Measurements from ENCODE around the gene FOXA2. TPM values are rescaled to one million over a fixed set of nuclear protein-coding genes. Genes with fewer than 3 reads are reported as not detected.

FOXA2 gene
- total and polyA plus RNA-seq, 2 of the 13 experiments (the other 11 are each of a cell fraction or from before 2014, with no cell fraction given): 8.8 to 12.2 TPM

DNA sequence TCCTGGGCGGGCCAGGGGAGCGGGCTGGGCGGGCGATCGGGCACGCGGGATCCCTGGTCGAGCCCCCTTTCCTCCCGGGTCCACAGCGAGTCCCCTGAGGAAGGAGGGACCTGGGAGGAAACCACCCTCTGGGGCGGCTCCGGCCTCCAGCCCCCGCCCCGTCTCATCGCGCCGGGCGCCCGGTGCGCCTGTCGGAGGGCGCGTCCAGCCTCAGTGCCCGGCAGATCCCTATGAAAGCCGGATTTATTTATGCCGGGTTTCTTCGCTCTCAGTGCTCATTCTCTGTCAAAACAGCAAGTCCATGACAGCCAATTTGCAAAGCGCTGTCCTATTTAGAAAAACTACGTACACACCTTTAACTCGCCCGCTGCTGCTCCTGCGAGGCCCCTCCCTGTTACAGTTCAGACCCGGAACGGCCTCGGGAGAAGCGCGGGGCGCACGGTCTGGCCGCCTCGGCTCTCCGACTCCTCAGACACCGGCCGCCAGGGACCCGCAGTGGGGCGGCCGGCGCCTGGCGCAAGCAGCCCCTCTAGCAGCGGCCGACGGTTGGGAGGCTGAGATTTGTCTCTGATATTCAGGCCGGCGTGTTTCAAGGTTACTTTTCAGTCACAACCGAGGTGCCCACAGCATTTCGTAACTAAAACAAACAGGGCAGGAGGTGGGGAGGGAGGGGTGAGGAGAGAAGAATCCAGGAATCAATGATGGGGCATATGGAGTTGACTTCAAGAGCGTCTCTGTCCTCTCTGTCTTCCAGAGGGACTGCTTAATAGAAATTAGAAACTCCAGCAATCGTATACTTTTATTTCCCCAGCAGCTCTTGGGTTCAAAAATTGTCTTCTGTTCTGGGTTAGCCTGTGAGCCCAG, 782 bp upstream of the FOXA2 start (continued):
- TF ChIP-seq RCOR2 (CRISPR knock-in tag; IDR thresholded peaks at IDR 0.05) (peak; percentile 39; the same call in 1 of the 2 replicates), NR2F2 (IDR thresholded peaks at IDR 0.05; ENCODE audit: borderline replicate concordance, low read depth) (peak; percentile 38; the same call in 1 of the 2 replicates), CAMTA2 (CRISPR knock-in tag; IDR thresholded peaks at IDR 0.05; ENCODE audit: borderline replicate concordance) (no peak), HNF4A (CRISPR knock-in tag; IDR thresholded peaks at IDR 0.05) (peak; percentile 73; the same call in 1 of the 2 replicates), ESRRA (CRISPR knock-in tag; IDR thresholded peaks at IDR 0.05; ENCODE audit: low read depth) (peak; percentile 74; the same call in 1 of the 2 replicates), MATR3 (CRISPR knock-in tag; IDR thresholded peaks at IDR 0.05) (no peak), RAD51 (IDR thresholded peaks at IDR 0.05; ENCODE audit: borderline replicate concordance) (no peak), MAZ (IDR thresholded peaks at IDR 0.05; ENCODE audit: borderline replicate concordance, low read depth, low read length) (peak; percentile 94; the same call in 1 of the 2 replicates), MAZ (CRISPR knock-in tag; IDR thresholded peaks at IDR 0.05; ENCODE audit: low read depth) (peak; percentile 74; the same call in 1 of the 2 replicates), ZNF660 (CRISPR knock-in tag; IDR thresholded peaks at IDR 0.05; ENCODE audit: borderline replicate concordance, low read depth) (no peak), PITX1 (CRISPR knock-in tag; IDR thresholded peaks at IDR 0.05) (peak; percentile 85; the same call in 1 of the 2 replicates), ZNF326 (CRISPR knock-in tag; IDR thresholded peaks at IDR 0.05; ENCODE audit: borderline replicate concordance) (no peak), JUNB (CRISPR knock-in tag; IDR thresholded peaks at IDR 0.05; ENCODE audit: borderline replicate concordance) (peak; percentile 46; the same call in 1 of the 2 replicates)
- TF ChIP-seq, protein P1, sequence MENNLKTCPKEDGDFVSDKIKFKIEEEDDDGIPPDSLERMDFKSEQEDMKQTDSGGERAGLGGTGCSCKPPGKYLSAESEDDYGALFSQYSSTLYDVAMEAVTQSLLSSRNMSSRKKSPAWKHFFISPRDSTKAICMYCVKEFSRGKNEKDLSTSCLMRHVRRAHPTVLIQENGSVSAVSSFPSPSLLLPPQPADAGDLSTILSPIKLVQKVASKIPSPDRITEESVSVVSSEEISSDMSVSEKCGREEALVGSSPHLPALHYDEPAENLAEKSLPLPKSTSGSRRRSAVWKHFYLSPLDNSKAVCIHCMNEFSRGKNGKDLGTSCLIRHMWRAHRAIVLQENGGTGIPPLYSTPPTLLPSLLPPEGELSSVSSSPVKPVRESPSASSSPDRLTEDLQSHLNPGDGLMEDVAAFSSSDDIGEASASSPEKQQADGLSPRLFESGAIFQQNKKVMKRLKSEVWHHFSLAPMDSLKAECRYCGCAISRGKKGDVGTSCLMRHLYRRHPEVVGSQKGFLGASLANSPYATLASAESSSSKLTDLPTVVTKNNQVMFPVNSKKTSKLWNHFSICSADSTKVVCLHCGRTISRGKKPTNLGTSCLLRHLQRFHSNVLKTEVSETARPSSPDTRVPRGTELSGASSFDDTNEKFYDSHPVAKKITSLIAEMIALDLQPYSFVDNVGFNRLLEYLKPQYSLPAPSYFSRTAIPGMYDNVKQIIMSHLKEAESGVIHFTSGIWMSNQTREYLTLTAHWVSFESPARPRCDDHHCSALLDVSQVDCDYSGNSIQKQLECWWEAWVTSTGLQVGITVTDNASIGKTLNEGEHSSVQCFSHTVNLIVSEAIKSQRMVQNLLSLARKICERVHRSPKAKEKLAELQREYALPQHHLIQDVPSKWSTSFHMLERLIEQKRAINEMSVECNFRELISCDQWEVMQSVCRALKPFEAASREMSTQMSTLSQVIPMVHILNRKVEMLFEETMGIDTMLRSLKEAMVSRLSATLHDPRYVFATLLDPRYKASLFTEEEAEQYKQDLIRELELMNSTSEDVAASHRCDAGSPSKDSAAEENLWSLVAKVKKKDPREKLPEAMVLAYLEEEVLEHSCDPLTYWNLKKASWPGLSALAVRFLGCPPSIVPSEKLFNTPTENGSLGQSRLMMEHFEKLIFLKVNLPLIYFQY (CRISPR knock-in tag; IDR thresholded peaks at IDR 0.05; ENCODE audit: borderline replicate concordance): 0 out of 2 replicates have a peak, but pooled peaks have one; percentile 11
- TF ChIP-seq, protein P2, sequence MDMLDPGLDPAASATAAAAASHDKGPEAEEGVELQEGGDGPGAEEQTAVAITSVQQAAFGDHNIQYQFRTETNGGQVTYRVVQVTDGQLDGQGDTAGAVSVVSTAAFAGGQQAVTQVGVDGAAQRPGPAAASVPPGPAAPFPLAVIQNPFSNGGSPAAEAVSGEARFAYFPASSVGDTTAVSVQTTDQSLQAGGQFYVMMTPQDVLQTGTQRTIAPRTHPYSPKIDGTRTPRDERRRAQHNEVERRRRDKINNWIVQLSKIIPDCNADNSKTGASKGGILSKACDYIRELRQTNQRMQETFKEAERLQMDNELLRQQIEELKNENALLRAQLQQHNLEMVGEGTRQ (IDR thresholded peaks at IDR 0.05; ENCODE audit: low read depth, low read length): no peak
- TF ChIP-seq, protein P2 (CRISPR knock-in tag; IDR thresholded peaks at IDR 0.05; ENCODE audit: borderline replicate concordance): no peak
- TF ChIP-seq, protein P3, sequence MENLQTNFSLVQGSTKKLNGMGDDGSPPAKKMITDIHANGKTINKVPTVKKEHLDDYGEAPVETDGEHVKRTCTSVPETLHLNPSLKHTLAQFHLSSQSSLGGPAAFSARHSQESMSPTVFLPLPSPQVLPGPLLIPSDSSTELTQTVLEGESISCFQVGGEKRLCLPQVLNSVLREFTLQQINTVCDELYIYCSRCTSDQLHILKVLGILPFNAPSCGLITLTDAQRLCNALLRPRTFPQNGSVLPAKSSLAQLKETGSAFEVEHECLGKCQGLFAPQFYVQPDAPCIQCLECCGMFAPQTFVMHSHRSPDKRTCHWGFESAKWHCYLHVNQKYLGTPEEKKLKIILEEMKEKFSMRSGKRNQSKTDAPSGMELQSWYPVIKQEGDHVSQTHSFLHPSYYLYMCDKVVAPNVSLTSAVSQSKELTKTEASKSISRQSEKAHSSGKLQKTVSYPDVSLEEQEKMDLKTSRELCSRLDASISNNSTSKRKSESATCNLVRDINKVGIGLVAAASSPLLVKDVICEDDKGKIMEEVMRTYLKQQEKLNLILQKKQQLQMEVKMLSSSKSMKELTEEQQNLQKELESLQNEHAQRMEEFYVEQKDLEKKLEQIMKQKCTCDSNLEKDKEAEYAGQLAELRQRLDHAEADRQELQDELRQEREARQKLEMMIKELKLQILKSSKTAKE (CRISPR knock-in tag; IDR thresholded peaks at IDR 0.05; ENCODE audit: borderline replicate concordance): peak; percentile 87
